Endodermal cell (in vitro differentiated cells): ENCODE data around the gene PIP4K2C. TPM values are rescaled to one million over a fixed set of nuclear protein-coding genes. Genes with fewer than 3 reads are reported as not detected.

Experiments used
- DNase-seq: peaks from one replicate; pipeline ENCODE4 v3.0.0-alpha.2; 2017
- H3K27ac ChIP-seq: 2 replicates; pipeline ENCODE4 v1.5.1; 2013; ENCODE audit warnings: mild to moderate bottlenecking, low read depth, low read length, moderate library complexity
- H3K27me3 ChIP-seq: 2 replicates; pipeline ENCODE4 v1.6.1; 2013; ENCODE audit warnings: mild to moderate bottlenecking, low read length, moderate library complexity; ENCODE audit not compliant: insufficient read depth, control insufficient read depth, poor library complexity, severe bottlenecking
- H3K36me3 ChIP-seq: 2 replicates; pipeline ENCODE4 v1.7.0; 2013; ENCODE audit warnings: mild to moderate bottlenecking, low read length, moderate library complexity; ENCODE audit not compliant: control insufficient read depth, insufficient read depth
- H3K4me1 ChIP-seq: one replicate; pipeline ENCODE4 v1.7.0; 2013; ENCODE audit warnings: low read length; ENCODE audit not compliant: control insufficient read depth, insufficient read depth
- H3K4me3 ChIP-seq: 2 replicates; pipeline ENCODE4 v1.5.1; 2013; ENCODE audit warnings: mild to moderate bottlenecking, low read length, moderate library complexity
- H3K9ac ChIP-seq: 2 replicates; pipeline ENCODE4 v1.6.1; 2013; ENCODE audit warnings: mild to moderate bottlenecking, low read length, moderate library complexity; ENCODE audit not compliant: poor library complexity, severe bottlenecking; ENCODE audit errors: extremely low read depth
- H3K9me3 ChIP-seq: 2 replicates; pipeline ENCODE4 v1.6.1; 2013; ENCODE audit warnings: mild to moderate bottlenecking, low read length, moderate library complexity; ENCODE audit not compliant: control insufficient read depth
- H3K27ac Mint-ChIP-seq: 2 replicates; pipeline ENCODE4 v1.8.0; 2020; ENCODE audit warnings: mixed read lengths
- H3K27me3 Mint-ChIP-seq: 2 replicates; pipeline ENCODE4 v1.8.0; 2021; ENCODE audit warnings: mild to moderate bottlenecking, mixed read lengths; ENCODE audit not compliant: insufficient read depth
- H3K36me3 Mint-ChIP-seq: 2 replicates; pipeline ENCODE4 v1.8.0; 2020; ENCODE audit warnings: low read depth, mixed read lengths
- H3K4me1 Mint-ChIP-seq: 2 replicates; pipeline ENCODE4 v1.8.0; 2020; ENCODE audit warnings: mixed read lengths
- H3K4me3 Mint-ChIP-seq: 2 replicates; pipeline ENCODE4 v1.8.0; 2020; ENCODE audit warnings: mild to moderate bottlenecking, moderate library complexity, mixed read lengths
- H3K9me3 Mint-ChIP-seq: 2 replicates; pipeline ENCODE4 v1.8.0; 2020; ENCODE audit warnings: mild to moderate bottlenecking, mixed read lengths
- CTCF ChIP-seq: fragments of 200-600 bp; sonication (generic); conservative IDR thresholded peaks from 2 replicates; pipeline ENCODE4 v1.5.0; 2021; ENCODE audit warnings: antibody characterized with exemption, mild to moderate bottlenecking
- WGBS, 2 experiments: methylation state at CpG; one replicate each; pipeline versions ENCODE4 v1.1.5 to v1.1.7; 2013; ENCODE audit warnings: missing lambda C conversion rate in 2 of 2, mixed read lengths in 1 of 2; ENCODE audit not compliant: insufficient coverage in 1 of 2, insufficient read length in 1 of 2; 5-methylcytosine and 5-hydroxymethylcytosine counted together
- total RNA-seq, 2 donors: library from RNA; stranded (reverse); fragmentation: NEBNext Ultra II Directional in 1 of 2; extraction: Animal tissue kit (Norgen Biotek cat#: 25700) in 1 of 2; gene quantifications; 2 replicates in 1 of 2; 3 replicates in 1 of 2; pipeline ENCODE4 v1.2.1, GENCODE V29; 2021

Gene PIP4K2C
- total RNA-seq, 2 donors from 2014 or later, result 40.9 to 45.5 TPM

GRCh38 chr12:57552306-57552651 is 38.7 kb upstream of the PIP4K2C start:
- H3K27ac Mint-ChIP-seq, result no peak overlapping the region
- H3K4me1 Mint-ChIP-seq, result peaks cover 12% of the 10 kb centered on the region
- DNase-seq, result no peak

GRCh38 chr12:57552835-57553313 is 38.1 kb upstream of the PIP4K2C start:
- H3K27me3 Mint-ChIP-seq, result peaks cover 32% of the 10 kb centered on the region
- H3K27ac ChIP-seq, result peak overlapping the region; percentile 25
- DNase-seq, result peak; percentile 55
- no peak overlapping the region for H3K4me3 Mint-ChIP-seq
- H3K27me3 ChIP-seq, result peaks cover 28% of the 10 kb centered on the region
- H3K9me3 ChIP-seq, result no peaks in the 10 kb centered on the region
- H3K36me3 ChIP-seq, result no peaks in the 10 kb centered on the region
- no peaks in the 10 kb centered on the region for H3K36me3 Mint-ChIP-seq
- H3K4me1 Mint-ChIP-seq, result peaks cover 11% of the 10 kb centered on the region
- H3K9me3 Mint-ChIP-seq, result no peaks in the 10 kb centered on the region
- H3K4me1 ChIP-seq, result no peaks in the 10 kb centered on the region
- no peak overlapping the region for H3K27ac Mint-ChIP-seq
- no peak for TF ChIP-seq CTCF
- H3K9ac ChIP-seq, result no peak overlapping the region
- no peak overlapping the region for H3K4me3 ChIP-seq
- 76 to 100% methylated on average over 1 to 6 of the region's 6 CpGs for WGBS, 2 experiments

More at GRCh38 chr12:57552306-57552651, 38.7 kb upstream of the PIP4K2C start:
- Histone ChIP-seq H3K36me3 (no peaks in the 10 kb centered on the region), H3K27ac (no peak overlapping the region), H3K9ac (no peak overlapping the region), H3K4me3 (no peak overlapping the region), H3K9me3 (no peaks in the 10 kb centered on the region), H3K4me1 (no peaks in the 10 kb centered on the region), H3K27me3 (peaks cover 32% of the 10 kb centered on the region)
- peaks cover 36% of the 10 kb centered on the region for H3K27me3 Mint-ChIP-seq
- no peak overlapping the region for H3K4me3 Mint-ChIP-seq
- no peaks in the 10 kb centered on the region for H3K36me3 Mint-ChIP-seq
- 52% methylated on average over 2 of the region's 2 CpGs; no CpG with 5 or more reads in 1 of the 2 experiments for WGBS, 2 experiments
- no peaks in the 10 kb centered on the region for H3K9me3 Mint-ChIP-seq
- no peak for TF ChIP-seq CTCF

GRCh38 chr12:57553343-57554202 is 37.4 kb upstream of the PIP4K2C start:
- H3K4me3 Mint-ChIP-seq, result no peak overlapping the region

More at GRCh38 chr12:57553343-57554202, 37.4 kb upstream of the PIP4K2C start:
- H3K27ac ChIP-seq, result peak overlapping the region; percentile 25
- 72 to 87% methylated on average over 6 to 7 of the region's 7 CpGs for WGBS, 2 experiments
- H3K9ac ChIP-seq, result no peak overlapping the region
- no peak for DNase-seq
- H3K27me3 Mint-ChIP-seq, result peaks cover 26% of the 10 kb centered on the region
- H3K9me3 Mint-ChIP-seq, result no peaks in the 10 kb centered on the region
- no peaks in the 10 kb centered on the region for H3K36me3 Mint-ChIP-seq
- peaks cover 11% of the 10 kb centered on the region for H3K4me1 Mint-ChIP-seq
- H3K36me3 ChIP-seq, result no peaks in the 10 kb centered on the region
- no peak overlapping the region for H3K4me3 ChIP-seq
- H3K27ac Mint-ChIP-seq, result no peak overlapping the region
- no peak for TF ChIP-seq CTCF
- no peaks in the 10 kb centered on the region for H3K4me1 ChIP-seq
- H3K9me3 ChIP-seq, result no peaks in the 10 kb centered on the region
- peaks cover 21% of the 10 kb centered on the region for H3K27me3 ChIP-seq
